ENCODE data around the gene SLC26A3.

Gene SLC26A3

DNA sequence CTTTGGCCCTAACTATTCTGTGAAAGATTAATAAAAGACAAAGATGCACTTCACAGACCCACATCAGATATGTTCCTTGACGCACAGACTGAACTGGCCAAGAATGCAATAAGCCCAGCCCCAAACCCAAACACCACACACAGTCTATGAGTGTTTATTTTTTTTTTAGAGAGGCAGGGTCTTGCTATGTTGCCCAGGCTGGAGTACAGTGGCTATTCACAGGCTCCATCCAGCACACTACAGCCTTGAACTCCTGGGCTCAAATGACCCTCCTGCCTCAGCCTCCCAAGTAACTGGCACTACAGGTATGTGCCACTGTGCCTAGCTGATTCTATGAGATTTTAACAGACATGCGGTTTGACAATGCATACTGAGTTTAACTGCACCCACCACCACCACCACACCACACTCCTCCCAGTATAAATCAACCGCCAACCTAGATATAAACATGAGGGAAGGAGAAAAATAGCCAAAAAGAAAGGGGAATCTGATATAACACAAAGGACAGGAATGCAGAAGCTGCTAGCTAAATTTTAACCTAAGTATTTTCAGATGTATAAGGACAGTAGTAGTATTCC lies 35.1 kb upstream of the SLC26A3 start:
- no peaks in the 10 kb centered on the region for H3K9me3 ChIP-seq (ENCODE audit: control insufficient read depth in 5 of 5, low read length in 5 of 5)
- no peaks in the 10 kb centered on the region for H3K36me3 ChIP-seq (ENCODE audit: control insufficient read depth in 5 of 5, insufficient read depth in 5 of 5, low read length in 5 of 5)

DNA sequence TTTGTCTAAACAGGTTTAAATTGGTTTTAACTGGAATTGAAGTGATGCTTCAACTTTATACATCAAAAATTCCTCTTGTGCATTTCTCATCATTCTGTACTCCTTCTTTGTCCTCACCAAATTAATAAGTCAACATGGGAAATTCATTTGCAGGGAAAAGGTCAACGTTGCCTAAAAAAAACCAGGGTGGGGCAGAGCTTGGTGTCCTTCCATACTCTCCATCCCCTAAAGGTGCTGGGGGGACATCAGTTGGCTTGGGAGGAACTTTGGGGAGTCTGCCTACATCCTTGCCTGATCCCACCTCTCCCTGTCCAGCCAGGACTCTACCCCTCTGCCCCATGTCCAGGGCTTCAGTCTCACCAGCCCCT lies 34.1 kb upstream of the SLC26A3 start:
- Histone ChIP-seq H3K9ac (ENCODE audit: low read length in 5 of 5) (no peak overlapping the region), H3K9me3 (ENCODE audit: control insufficient read depth in 5 of 5, low read length in 5 of 5) (no peaks in the 10 kb centered on the region), H3K27ac (ENCODE audit: low read depth, low read length) (no peak overlapping the region), H3K4me3 (ENCODE audit: low read depth in 1 of 5, low read length in 5 of 5) (no peak overlapping the region), H3K36me3 (ENCODE audit: control insufficient read depth in 5 of 5, insufficient read depth in 5 of 5, low read length in 5 of 5) (no peaks in the 10 kb centered on the region), H3K4me1 (ENCODE audit: control insufficient read depth in 5 of 5, insufficient read depth in 5 of 5, low read length in 5 of 5) (no peaks in the 10 kb centered on the region), H3K27me3 (ENCODE audit: control insufficient read depth in 5 of 5, insufficient read depth in 4 of 5, low read length in 5 of 5) (no peaks in the 10 kb centered on the region)

More for the DNA sequence above, 35.1 kb upstream of the SLC26A3 start:
- Histone ChIP-seq H3K27me3 (ENCODE audit: control insufficient read depth in 5 of 5, insufficient read depth in 4 of 5, low read length in 5 of 5) (no peaks in the 10 kb centered on the region), H3K4me3 (ENCODE audit: low read depth in 1 of 5, low read length in 5 of 5) (no peak overlapping the region), H3K27ac (ENCODE audit: low read depth, low read length) (no peak overlapping the region), H3K9ac (ENCODE audit: low read length in 5 of 5) (no peak overlapping the region), H3K4me1 (ENCODE audit: control insufficient read depth in 5 of 5, insufficient read depth in 5 of 5, low read length in 5 of 5) (no peaks in the 10 kb centered on the region)

DNA sequence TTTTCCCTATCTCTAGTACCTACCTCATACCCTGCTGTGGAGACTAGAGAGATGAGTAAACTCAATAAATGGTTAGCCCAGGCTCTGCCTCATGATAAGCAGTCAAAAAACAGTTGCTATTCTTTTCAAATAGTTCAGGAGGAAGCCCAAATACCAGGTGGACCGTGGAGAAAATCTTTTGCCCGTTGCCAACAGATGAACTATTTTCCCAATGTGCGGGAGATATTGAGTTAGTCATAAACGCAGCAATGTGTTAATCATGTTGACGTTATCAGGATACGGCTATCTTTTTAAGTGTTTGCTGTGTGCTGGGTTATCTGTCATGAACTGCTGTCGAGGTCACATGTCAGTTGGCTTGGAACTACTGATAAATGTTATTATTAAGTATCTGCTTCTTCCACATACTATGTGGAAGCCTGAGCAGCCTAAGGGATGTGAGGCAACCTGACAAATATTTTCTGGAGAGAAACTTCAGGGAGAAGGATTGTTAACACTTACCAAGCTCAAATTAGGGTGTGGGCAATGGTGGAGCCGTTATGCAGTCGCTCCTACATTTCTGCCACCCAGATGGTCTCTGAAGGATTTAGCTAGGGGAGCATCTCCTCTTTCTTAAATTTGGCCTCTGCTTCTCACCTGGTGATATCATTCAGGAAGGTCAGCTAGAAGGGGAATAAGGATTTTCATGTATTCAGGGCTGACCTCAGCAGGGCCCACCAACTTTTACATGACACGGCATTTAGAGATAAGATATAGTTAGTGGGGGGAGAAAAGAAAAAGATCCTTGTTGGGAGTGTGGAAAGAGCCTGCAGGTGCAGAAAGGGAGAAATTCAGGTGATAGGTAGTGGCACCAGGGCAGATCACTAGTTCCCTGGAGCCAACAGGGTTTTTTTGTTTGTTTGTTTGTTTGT lies 33.5 kb upstream of the SLC26A3 start:
- no peaks in the 10 kb centered on the region for H3K36me3 ChIP-seq (ENCODE audit: control insufficient read depth in 5 of 5, insufficient read depth in 5 of 5, low read length in 5 of 5)
- no peaks in the 10 kb centered on the region for H3K27me3 ChIP-seq (ENCODE audit: control insufficient read depth in 5 of 5, insufficient read depth in 4 of 5, low read length in 5 of 5)
- no peak overlapping the region for H3K4me3 ChIP-seq (ENCODE audit: low read depth in 1 of 5, low read length in 5 of 5)
- H3K4me1 ChIP-seq (ENCODE audit: control insufficient read depth in 5 of 5, insufficient read depth in 5 of 5, low read length in 5 of 5), result no peaks in the 10 kb centered on the region
- H3K27ac ChIP-seq (ENCODE audit: low read depth, low read length), result no peak overlapping the region
- H3K9me3 ChIP-seq (ENCODE audit: control insufficient read depth in 5 of 5, low read length in 5 of 5), result no peaks in the 10 kb centered on the region
- H3K9ac ChIP-seq (ENCODE audit: low read length in 5 of 5), result no peak overlapping the region

DNA sequence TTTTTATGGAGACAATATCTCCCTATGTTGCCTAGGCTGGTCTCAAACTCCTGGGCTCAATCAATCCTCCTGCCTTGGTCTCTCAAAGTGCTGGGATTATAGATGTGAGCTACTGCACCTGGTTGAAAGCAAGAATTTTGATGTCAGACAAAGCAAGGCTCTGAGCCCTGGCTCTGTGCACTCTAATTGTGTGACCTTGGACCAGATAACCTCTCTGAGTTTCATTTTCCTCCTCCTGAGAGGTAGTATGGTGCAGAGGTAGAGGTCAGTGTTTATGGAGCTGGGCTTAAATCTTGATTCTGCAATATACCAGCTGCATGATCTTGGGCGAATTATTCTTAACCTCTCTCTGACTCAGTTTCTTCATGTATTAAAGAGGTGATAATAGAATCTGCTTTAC lies 31.4 kb upstream of the SLC26A3 start:
- Histone ChIP-seq H3K9me3 (ENCODE audit: control insufficient read depth in 5 of 5, low read length in 5 of 5) (no peaks in the 10 kb centered on the region), H3K27ac (ENCODE audit: low read depth, low read length) (no peak overlapping the region), H3K4me1 (ENCODE audit: control insufficient read depth in 5 of 5, insufficient read depth in 5 of 5, low read length in 5 of 5) (no peaks in the 10 kb centered on the region), H3K9ac (ENCODE audit: low read length in 5 of 5) (no peak overlapping the region), H3K27me3 (ENCODE audit: control insufficient read depth in 5 of 5, insufficient read depth in 4 of 5, low read length in 5 of 5) (no peaks in the 10 kb centered on the region), H3K4me3 (ENCODE audit: low read depth in 1 of 5, low read length in 5 of 5) (no peak overlapping the region), H3K36me3 (ENCODE audit: control insufficient read depth in 5 of 5, insufficient read depth in 5 of 5, low read length in 5 of 5) (no peaks in the 10 kb centered on the region)

DNA sequence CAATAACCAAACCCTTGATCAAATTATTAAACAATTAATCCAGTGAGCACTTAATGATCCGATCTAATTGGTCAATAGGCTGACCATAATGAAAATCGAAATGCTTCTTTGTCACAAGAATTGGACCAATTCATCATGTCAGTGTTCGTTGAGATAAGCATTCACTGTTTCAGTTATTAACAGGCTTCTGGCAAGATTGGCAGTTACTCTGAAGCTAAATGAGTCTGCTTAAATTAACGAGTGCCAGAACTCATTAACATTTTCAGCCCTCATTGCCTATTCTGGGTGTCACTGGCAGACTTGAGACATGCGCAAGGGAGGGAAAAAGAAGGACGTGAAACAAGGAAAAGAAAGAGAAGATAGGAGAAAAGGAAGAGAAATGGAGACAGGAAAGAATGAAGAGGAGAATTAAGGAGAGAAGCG lies 30.7 kb upstream of the SLC26A3 start:
- Histone ChIP-seq H3K9ac (ENCODE audit: low read length in 5 of 5) (no peak overlapping the region), H3K4me3 (ENCODE audit: low read depth in 1 of 5, low read length in 5 of 5) (no peak overlapping the region), H3K36me3 (ENCODE audit: control insufficient read depth in 5 of 5, insufficient read depth in 5 of 5, low read length in 5 of 5) (no peaks in the 10 kb centered on the region), H3K4me1 (ENCODE audit: control insufficient read depth in 5 of 5, insufficient read depth in 5 of 5, low read length in 5 of 5) (no peaks in the 10 kb centered on the region), H3K9me3 (ENCODE audit: control insufficient read depth in 5 of 5, low read length in 5 of 5) (no peaks in the 10 kb centered on the region), H3K27me3 (ENCODE audit: control insufficient read depth in 5 of 5, insufficient read depth in 4 of 5, low read length in 5 of 5) (no peaks in the 10 kb centered on the region), H3K27ac (ENCODE audit: low read depth, low read length) (no peak overlapping the region)

DNA sequence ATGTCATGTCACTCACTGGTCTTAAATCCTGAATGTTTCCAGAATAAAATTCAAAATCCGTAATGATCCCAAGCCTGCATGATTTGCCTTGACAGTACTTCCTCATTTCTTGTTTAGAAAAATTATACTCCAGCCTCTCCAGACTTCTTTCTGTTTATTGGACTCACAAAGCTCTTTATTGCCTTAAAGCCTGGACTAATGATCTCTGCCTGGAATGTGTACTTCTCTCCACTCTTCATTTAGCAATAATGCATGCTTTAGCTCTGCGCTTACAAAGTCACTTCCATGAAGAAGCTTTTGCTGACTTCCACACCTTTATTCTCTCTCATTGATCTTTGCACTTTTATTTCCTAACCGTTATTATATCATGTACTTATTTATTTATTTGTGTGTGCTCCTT lies 27.4 kb upstream of the SLC26A3 start:
- peaks cover 0 to under 1% (median 0%) of the 10 kb centered on the region in 5 donors for H3K9me3 ChIP-seq (ENCODE audit: control insufficient read depth in 5 of 5, low read length in 5 of 5)
- H3K27me3 ChIP-seq (ENCODE audit: control insufficient read depth in 5 of 5, insufficient read depth in 4 of 5, low read length in 5 of 5), result no peaks in the 10 kb centered on the region
- no peak overlapping the region for H3K4me3 ChIP-seq (ENCODE audit: low read depth in 1 of 5, low read length in 5 of 5)
- H3K36me3 ChIP-seq (ENCODE audit: control insufficient read depth in 5 of 5, insufficient read depth in 5 of 5, low read length in 5 of 5), result no peaks in the 10 kb centered on the region
- H3K27ac ChIP-seq (ENCODE audit: low read depth, low read length), result no peak overlapping the region
- no peaks in the 10 kb centered on the region for H3K4me1 ChIP-seq (ENCODE audit: control insufficient read depth in 5 of 5, insufficient read depth in 5 of 5, low read length in 5 of 5)
- H3K9ac ChIP-seq (ENCODE audit: low read length in 5 of 5), result no peak overlapping the region

DNA sequence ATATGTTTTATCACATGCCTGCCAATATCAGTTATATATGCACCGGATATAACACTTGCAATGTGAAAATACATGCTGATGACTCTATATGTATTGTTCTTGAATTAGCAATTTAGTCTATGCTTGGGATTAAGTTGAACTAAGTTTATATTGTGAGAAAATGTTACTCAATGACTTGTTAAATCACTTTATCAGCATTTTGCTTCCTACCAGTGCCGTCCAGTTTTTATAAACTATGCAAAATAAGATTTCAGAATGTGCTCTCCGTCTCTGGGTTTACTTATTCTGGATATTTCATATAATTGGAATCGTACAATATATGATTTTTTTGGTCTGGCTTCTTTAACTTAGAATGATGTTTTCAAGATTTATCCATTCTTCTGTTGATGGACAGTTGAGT lies 25.5 kb upstream of the SLC26A3 start:
- H3K27ac ChIP-seq (ENCODE audit: low read depth, low read length), result no peak overlapping the region
- no peak overlapping the region for H3K4me3 ChIP-seq (ENCODE audit: low read depth in 1 of 5, low read length in 5 of 5)
- H3K27me3 ChIP-seq (ENCODE audit: control insufficient read depth in 5 of 5, insufficient read depth in 4 of 5, low read length in 5 of 5), result no peaks in the 10 kb centered on the region
- no peaks in the 10 kb centered on the region for H3K36me3 ChIP-seq (ENCODE audit: control insufficient read depth in 5 of 5, insufficient read depth in 5 of 5, low read length in 5 of 5)
- H3K9me3 ChIP-seq (ENCODE audit: control insufficient read depth in 5 of 5, low read length in 5 of 5), result peaks cover 0 to 8% (median 5%) of the 10 kb centered on the region in 5 donors
- H3K4me1 ChIP-seq (ENCODE audit: control insufficient read depth in 5 of 5, insufficient read depth in 5 of 5, low read length in 5 of 5), result no peaks in the 10 kb centered on the region
- H3K9ac ChIP-seq (ENCODE audit: low read length in 5 of 5), result no peak overlapping the region

DNA sequence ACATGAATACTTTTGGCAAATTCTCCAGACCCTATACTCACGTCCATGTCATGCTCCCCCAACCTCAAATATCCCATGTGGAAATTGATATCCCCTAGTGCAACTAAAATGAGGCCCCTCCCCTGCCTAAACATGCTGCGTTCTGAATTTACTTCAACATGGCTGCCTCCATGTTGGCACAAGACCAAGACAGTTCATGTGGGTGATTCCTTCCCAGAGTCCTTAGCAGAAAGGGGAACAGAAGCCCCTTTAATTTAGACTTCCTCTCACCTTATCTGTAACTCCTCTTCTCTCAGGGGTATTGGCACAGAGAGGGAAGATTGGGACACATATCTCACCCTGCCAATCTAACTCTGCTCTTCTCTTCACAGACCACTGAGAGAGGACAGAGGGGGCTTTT lies 24.5 kb upstream of the SLC26A3 start:
- Histone ChIP-seq H3K9me3 (ENCODE audit: control insufficient read depth in 5 of 5, low read length in 5 of 5) (peaks cover 0 to 8% (median 5%) of the 10 kb centered on the region in 5 donors), H3K9ac (ENCODE audit: low read length in 5 of 5) (no peak overlapping the region), H3K27me3 (ENCODE audit: control insufficient read depth in 5 of 5, insufficient read depth in 4 of 5, low read length in 5 of 5) (no peaks in the 10 kb centered on the region), H3K27ac (ENCODE audit: low read depth, low read length) (no peak overlapping the region), H3K4me3 (ENCODE audit: low read depth in 1 of 5, low read length in 5 of 5) (no peak overlapping the region), H3K36me3 (ENCODE audit: control insufficient read depth in 5 of 5, insufficient read depth in 5 of 5, low read length in 5 of 5) (no peaks in the 10 kb centered on the region), H3K4me1 (ENCODE audit: control insufficient read depth in 5 of 5, insufficient read depth in 5 of 5, low read length in 5 of 5) (no peaks in the 10 kb centered on the region)

DNA sequence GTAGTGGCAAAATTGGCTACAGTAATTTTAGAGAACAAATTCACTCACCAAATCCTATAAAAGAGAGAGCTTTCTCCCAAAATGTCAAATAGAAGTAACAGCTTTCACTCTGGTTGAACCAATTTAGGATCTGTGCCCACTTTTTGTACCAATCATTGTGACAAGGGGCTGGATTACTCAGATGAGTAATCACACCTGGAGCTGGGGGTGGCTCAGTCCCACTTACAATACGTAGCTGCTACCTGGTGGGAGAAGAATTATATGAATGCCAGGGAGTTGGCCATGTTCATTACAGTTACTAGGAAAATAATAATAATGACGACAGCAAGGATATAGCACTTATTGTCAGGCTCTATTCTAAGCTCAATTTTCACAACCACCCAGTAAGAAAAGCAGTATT lies 23.4 kb upstream of the SLC26A3 start:
- no peaks in the 10 kb centered on the region for H3K36me3 ChIP-seq (ENCODE audit: control insufficient read depth in 5 of 5, insufficient read depth in 5 of 5, low read length in 5 of 5)

DNA sequence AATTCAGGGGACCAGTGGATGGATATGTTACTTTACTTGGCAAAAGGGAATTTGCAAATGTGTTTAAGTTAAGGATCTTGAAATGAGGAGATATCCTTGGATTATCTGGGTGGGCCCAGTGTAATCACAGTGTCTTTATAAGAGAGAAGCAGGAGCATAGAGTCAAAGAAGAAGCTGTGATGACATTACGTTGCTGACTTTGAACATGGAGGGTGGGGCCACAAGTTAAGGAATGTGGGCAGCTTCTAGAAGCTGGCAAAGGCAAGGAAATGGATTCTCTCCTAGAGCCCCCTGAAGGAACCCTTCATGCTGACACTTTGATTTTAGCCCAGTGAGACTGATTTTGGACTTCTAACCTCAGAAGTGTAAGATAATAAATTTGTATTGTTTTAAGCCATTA lies 21.8 kb upstream of the SLC26A3 start:
- no peaks in the 10 kb centered on the region for H3K4me1 ChIP-seq (ENCODE audit: control insufficient read depth in 5 of 5, insufficient read depth in 5 of 5, low read length in 5 of 5)
- H3K27me3 ChIP-seq (ENCODE audit: control insufficient read depth in 5 of 5, insufficient read depth in 4 of 5, low read length in 5 of 5), result no peaks in the 10 kb centered on the region
- no peak overlapping the region for H3K27ac ChIP-seq (ENCODE audit: low read depth, low read length)
- no peaks in the 10 kb centered on the region for H3K36me3 ChIP-seq (ENCODE audit: control insufficient read depth in 5 of 5, insufficient read depth in 5 of 5, low read length in 5 of 5)
- no peak overlapping the region for H3K9ac ChIP-seq (ENCODE audit: low read length in 5 of 5)
- H3K9me3 ChIP-seq (ENCODE audit: control insufficient read depth in 5 of 5, low read length in 5 of 5), result peaks cover 0 to 8% (median 5%) of the 10 kb centered on the region in 5 donors
- no peak overlapping the region for H3K4me3 ChIP-seq (ENCODE audit: low read depth in 1 of 5, low read length in 5 of 5)

More for the DNA sequence above, 23.4 kb upstream of the SLC26A3 start:
- Histone ChIP-seq H3K27me3 (ENCODE audit: control insufficient read depth in 5 of 5, insufficient read depth in 4 of 5, low read length in 5 of 5) (no peaks in the 10 kb centered on the region), H3K4me1 (ENCODE audit: control insufficient read depth in 5 of 5, insufficient read depth in 5 of 5, low read length in 5 of 5) (no peaks in the 10 kb centered on the region), H3K4me3 (ENCODE audit: low read depth in 1 of 5, low read length in 5 of 5) (no peak overlapping the region), H3K27ac (ENCODE audit: low read depth, low read length) (no peak overlapping the region), H3K9me3 (ENCODE audit: control insufficient read depth in 5 of 5, low read length in 5 of 5) (peaks cover 0 to 8% (median 5%) of the 10 kb centered on the region in 5 donors), H3K9ac (ENCODE audit: low read length in 5 of 5) (no peak overlapping the region)

Measured in subcutaneous abdominal adipose tissue (tissue), 5 donors.